ENCODE data around the gene FLT3. TPM values are rescaled to one million over a fixed set of nuclear protein-coding genes. Genes with fewer than 3 reads are reported as not detected.

Gene FLT3
- total RNA-seq, 4 donors from 2014 or later: 0.47 to 1.2 (median 1.2) TPM

GRCh38 chr13:27969866-27970229 is 130.5 kb downstream of the FLT3 start:
- Histone ChIP-seq H3K27me3 (peaks cover 100% of the 10 kb centered on the region), H3K9me3 (no peaks in the 10 kb centered on the region), H3K36me3 (no peaks in the 10 kb centered on the region), H3K4me3 (no peak overlapping the region), H3K4me1 (peaks cover 30% of the 10 kb centered on the region), H3K27ac (no peak overlapping the region)
- no peak for DNase-seq (ENCODE audit: low spot score in 2 of 2)
- 19% methylated on average over 7 of the region's 7 CpGs for WGBS
- TF ChIP-seq POLR2AphosphoS5 (IDR thresholded peaks at IDR 0.05): no peak
- no peak for TF ChIP-seq CTCF (IDR thresholded peaks at IDR 0.05)
- no peak for TF ChIP-seq POLR2A (IDR thresholded peaks at IDR 0.05)
- TF ChIP-seq EP300 (IDR thresholded peaks at IDR 0.05): no peak

DNA sequence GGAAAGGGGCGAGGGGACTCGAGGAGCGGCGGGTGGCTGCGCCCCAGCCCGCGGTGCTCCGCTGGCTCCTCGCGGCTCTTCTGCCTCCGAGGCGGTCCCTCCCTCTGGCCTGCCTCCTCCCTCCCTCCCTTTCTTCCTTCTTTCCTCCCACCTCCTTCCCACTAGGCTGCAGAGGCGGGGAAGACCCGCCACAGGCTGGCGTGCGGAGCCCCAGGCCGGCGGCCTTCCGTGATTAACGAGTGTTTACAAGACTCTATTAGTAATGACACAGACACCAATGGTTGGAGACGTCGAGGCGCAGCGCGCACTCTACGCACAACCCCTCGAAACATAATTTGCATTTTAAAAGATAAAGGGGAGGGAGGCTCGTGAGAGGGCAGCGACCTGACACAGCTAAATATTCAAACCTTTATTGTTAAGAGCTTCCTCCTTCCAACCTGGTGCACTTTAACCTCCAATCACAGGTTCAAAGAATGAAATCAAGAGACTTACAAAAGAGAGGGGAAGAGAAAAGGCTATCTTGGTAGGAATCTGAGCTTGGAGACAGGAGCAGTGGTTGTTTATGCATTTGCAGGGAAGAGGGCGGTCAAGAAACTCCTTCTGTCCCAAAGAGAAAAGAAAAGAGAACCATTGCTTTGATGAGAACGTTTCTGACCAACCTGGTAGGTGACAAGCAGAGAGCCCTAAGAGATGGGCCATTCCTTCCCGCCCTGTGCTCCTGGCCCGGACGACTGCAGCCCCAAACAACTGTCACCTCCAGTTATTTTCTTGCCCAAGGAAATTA is 131.1 kb downstream of the FLT3 start, which contains the start of gene CDX2:
Gene CDX2, minus strand, starts transcription at position 234 of the 784 bp plus-strand sequence. CDS start 309 bp downstream, outside the sequence.
- Histone ChIP-seq H3K36me3 (no peaks in the 10 kb centered on the region), H3K27ac (no peak within 1 kb of the TSS), H3K9me3 (no peaks in the 10 kb centered on the region), H3K4me1 (peaks cover 30% of the 10 kb centered on the region), H3K27me3 (peaks cover 100% of the 10 kb centered on the region), H3K4me3 (peak within 1 kb of the TSS; percentile 26)
- 7% methylated on average over 25 of the region's 34 CpGs for WGBS
- TF ChIP-seq POLR2A (IDR thresholded peaks at IDR 0.05) (no peak), EP300 (IDR thresholded peaks at IDR 0.05) (no peak), CTCF (IDR thresholded peaks at IDR 0.05) (no peak), POLR2AphosphoS5 (IDR thresholded peaks at IDR 0.05) (no peak)
- DNase-seq (ENCODE audit: low spot score in 2 of 2): peak in 1 of 2 donors; percentile 59

DNA sequence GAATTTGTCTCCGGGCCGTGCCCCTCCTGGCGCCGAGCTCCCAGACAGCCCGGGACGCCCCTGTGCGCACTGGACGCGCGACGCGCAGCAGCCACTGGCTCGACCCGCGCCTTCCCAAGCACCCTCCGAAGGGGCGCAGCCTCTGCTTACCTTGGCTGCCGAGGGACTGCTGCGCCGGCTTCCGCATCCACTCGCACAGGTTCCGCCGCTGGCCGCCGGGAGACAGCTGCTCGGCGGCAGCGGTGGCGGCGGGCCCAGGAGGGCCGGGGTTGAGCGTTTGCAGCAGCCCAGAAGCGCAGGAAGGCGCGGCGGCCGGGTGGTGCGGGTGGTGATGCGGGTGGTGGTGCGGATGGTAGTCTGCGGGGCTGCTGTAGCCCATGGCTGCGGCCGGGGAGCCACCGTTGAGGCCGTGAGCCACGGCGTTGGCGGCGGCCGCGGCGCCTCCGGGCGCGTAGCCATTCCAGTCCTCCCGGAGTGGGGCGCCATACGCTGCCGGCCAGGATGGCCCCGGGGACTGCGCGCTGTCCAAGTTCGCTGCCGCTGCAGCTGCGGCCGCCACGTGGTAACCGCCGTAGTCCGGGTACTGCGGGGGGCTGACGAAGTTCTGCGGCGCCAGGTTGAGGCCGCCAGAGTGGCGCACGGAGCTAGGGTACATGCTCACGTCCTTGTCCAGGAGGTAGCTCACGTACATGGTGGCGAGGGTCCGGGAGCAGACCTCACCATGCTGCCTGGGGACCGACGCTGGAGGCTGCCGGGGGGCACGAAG is 131.9 kb downstream of the FLT3 start:
- WGBS: no CpG with 5 or more reads among the region's 86 CpGs
- Histone ChIP-seq H3K9me3 (no peaks in the 10 kb centered on the region), H3K27me3 (peaks cover 98% of the 10 kb centered on the region), H3K4me3 (peak overlapping the region; percentile 26), H3K27ac (no peak overlapping the region), H3K4me1 (peaks cover 30% of the 10 kb centered on the region), H3K36me3 (no peaks in the 10 kb centered on the region)
- TF ChIP-seq POLR2AphosphoS5 (IDR thresholded peaks at IDR 0.05) (no peak), EP300 (IDR thresholded peaks at IDR 0.05) (no peak), CTCF (IDR thresholded peaks at IDR 0.05) (no peak), POLR2A (IDR thresholded peaks at IDR 0.05) (no peak)
- peak in 1 of 2 donors; percentile 55 for DNase-seq (ENCODE audit: low spot score in 2 of 2)

DNA sequence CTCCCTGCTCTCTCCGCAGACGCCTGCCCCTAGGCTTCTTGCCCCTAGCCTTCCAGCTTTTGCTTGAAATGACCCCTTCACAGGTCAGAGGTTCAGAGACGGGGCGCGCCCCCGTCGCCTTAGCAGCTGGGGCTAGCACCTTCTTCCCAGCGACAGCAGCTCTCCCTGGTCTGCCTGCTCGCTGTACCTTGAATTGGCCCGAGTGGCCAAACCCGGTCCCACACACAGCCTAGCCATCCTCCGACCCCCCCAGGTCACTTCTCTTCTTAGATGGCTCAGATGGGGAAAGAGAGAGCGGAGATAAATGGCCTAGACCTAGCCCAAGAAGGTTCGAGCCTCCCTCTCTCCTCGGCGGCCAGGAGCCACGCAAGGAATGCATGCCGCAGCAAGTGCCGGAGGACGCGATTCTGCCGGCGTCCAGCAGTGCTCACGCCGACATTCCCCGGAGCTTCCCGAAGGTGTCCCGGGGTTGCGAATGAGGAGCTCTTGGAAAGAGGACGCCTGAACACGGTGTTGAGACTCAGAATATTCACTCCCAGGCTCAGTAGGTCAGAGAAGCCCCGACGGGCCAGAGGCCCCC is 132.6 kb downstream of the FLT3 start:
- Histone ChIP-seq H3K9me3 (no peaks in the 10 kb centered on the region), H3K36me3 (no peaks in the 10 kb centered on the region), H3K27me3 (peaks cover 98% of the 10 kb centered on the region), H3K4me1 (peaks cover 30% of the 10 kb centered on the region), H3K27ac (no peak overlapping the region), H3K4me3 (peak overlapping the region; percentile 26)
- no peak for TF ChIP-seq POLR2A (IDR thresholded peaks at IDR 0.05)
- no peak for TF ChIP-seq POLR2AphosphoS5 (IDR thresholded peaks at IDR 0.05)
- TF ChIP-seq CTCF (IDR thresholded peaks at IDR 0.05): no peak
- TF ChIP-seq EP300 (IDR thresholded peaks at IDR 0.05): no peak
- no peak for DNase-seq (ENCODE audit: low spot score in 2 of 2)
- 3% methylated on average over 15 of the region's 33 CpGs for WGBS
